ENCODE data around the gene C1GALT1C1L.

DNA sequence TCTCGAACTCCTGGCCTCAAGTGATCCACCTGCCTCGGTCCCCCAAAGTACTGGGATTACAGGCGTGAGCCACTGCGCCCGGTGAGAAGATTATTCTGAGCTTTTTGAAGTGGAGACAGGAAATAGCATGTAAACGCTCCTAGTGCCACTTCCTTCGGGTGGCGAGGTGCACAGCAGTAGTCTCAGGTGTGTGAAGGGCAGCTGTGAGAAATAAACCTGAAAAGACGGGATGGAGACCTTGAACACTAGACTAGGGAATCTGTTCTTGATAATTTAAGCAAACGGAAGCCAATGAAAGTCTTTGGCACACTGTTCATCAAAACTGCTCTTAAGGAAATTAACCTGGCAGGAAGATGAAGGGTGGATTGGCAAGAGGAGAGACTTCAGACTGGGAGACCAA, 39.6 kb downstream of the C1GALT1C1L start:
- TF ChIP-seq EZH2phosphoT487 (IDR thresholded peaks at IDR 0.05; ENCODE audit: insufficient read depth, low read depth) (no peak), EZH2 (IDR thresholded peaks at IDR 0.05; ENCODE audit: insufficient read depth, poor library complexity, severe bottlenecking) (no peak)
